ENCODE results near the gene PIGK.
A peak's percentile ranks its signal among the peaks of the same experiment; 100 is the strongest.
"Not testable (repeated sequence)": the region's sequence is repeated elsewhere in the genome, so short reads cannot be mapped to it uniquely, and the experiment has no call there.

PIGK gene

DNA sequence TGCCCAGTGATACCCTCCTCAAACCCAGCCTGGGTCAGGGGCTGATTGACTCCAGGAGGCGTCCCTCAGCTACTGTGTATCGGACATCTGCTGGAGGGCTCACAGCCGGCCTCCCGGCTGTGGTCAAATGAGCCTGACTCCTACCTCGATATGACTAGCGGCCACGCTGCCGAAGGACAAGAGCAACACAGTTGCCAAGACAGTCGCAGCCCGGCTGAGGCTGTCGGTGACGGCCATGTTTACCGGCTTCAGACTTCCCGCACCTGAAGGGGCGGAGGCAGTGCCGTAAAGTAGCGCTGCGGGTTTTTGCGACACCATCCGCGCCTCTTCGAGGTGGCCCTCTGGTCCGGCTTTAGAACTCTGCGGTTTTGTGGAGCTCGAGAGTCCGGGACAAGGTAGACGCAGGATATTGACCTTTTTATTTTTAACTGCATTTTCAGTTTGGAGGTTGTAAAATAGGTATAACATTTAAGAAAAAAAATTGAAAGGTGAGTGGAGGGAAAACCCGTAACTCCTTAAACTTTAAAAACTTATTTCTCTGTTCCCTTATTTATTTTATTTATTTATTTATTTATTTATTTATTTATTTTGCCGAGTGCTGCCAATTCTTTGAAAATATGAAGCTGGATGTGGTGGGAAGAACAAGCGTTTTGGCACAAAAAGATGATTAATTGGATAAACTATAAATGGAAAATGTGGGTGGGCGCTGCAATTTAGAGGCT lies at the start of gene PIGK:
Gene PIGK, minus strand, starts transcription at position 265 of the 722 bp plus-strand sequence. Its CDS starts 28 bp downstream, at position 237.
- peak; percentile 47 for FAIRE-seq

DNA sequence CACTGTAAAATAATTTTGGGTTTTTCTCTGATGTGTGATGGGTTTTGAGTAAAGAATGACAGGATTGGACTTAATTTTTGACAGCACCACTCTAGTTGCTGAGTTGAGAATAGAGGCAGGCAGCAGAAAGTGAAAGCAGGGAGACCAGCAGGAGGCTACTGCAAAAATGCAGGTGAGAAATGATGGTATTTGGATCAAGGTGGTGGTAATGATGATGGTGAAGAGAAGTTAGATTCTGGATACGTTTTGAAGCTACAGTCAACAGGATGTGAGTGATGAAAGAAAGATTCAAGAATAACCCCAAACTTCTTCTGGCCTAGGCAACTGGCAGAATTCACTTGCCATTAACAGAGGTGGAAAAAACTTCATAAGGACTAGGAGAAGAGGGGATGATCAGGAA lies 47.8 kb upstream of the PIGK start:
- FAIRE-seq: no peak

DNA sequence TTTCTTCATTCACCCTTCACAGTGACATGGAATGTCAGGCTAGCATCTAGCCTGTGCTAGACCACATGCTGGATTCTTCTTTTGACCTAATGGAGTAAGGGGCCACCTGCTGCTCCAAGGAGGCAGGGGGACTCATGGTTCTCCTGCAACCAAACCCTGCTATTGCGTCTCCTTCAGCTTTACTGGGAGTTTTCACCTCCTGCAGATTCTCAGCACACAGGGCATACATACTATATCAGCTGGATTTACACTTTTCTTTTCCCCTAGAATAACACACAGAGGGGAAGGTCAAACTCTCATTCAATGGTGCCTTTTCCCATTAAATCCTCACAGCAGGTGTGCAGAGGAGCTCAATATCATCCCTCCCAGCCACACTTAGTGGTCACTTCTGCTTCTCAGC lies 46.0 kb upstream of the PIGK start:
- no peak for FAIRE-seq

DNA sequence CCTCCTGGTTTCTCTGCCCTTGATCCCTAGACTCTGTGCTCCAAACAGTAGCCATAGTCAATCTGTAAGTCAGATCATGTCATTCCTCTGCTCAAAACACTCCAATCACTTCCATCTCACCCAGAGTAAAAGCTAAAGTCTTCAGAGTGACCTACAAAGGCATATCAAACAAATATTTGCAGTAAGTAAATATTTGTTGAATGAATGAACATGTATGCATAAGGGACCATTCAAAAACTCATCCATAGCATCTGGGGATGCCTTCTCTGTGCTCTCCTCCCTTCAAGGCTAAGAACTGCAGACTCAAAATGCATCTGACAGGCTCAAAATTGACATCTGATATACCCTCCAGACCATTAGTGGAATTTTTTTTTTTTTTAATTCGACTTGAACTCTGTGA lies 44.5 kb upstream of the PIGK start:
- FAIRE-seq: no peak

DNA sequence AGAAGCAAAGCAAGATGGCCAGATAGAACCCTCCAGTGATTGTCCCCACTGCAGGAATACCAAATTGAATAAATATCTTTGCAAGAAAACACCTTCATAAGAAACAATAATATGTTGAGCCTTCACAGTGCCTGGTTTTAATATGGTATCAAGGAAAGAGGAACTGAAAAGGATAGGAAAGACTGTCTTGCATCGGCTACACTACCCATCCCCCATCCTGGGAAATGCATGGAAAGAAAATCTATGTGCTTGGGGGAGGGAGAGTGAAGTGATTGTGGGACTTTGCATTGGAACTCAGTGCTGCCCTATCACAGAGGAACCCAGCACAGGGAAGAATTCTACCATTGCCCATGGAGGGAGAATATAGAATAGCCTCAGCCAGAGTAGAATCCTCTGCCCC lies 34.0 kb upstream of the PIGK start:
- no peak for FAIRE-seq

DNA sequence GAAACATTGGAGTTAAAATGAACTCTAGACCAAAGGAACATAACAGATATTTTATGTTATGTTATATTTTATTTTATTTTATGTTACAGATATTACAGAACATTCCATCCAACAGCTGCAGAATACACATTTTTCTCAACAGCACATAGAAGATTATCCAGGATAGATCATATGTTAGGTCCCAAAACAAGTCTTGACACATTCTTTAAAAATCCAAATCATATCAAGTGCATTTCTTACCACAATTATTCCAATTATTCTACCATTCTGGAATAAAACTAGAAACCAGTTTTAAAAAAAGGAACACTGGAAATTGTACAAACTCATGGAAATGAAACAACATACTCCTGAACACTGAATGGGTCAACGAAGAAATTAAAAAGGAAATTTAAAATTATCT lies 30.9 kb upstream of the PIGK start:
- no peak for FAIRE-seq

DNA sequence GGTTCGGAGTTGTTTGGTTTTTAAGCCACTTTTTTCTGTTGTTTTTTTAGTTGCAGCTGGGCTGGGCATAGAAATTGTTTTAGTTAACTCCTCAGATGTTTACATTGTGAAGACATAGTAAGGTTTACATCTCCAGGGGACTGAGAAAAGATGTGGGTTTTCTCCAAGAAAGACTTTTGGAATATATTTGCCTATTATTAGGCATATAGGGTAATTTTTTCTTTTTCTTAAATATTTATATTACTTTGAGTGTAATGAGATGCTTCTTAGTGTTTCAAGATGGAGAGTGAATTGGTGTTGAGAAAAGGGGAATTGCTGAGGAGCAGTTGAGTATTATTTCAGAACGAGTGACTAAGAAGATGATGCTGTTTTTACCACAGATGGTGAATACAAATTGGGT lies 26.6 kb upstream of the PIGK start:
- FAIRE-seq: no peak

DNA sequence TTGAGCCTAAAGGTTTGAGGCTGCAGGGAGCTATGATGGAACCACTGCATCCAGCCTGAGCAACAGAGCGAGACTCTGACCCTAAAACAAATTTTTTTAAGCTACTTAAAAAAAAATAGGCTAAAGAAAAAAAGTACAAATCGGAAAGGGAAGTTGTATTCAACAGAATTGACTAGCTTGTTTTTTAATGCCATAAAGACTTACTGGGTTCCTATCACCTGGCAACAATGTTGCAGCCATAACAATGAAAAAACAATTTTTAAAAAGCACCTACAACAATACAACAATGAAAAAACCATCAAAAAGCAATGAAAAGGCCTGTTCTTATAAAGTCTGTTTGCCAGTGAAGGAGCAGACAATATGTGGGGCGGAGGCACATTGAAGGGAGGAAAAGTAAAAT lies 20.1 kb upstream of the PIGK start:
- FAIRE-seq: no peak

DNA sequence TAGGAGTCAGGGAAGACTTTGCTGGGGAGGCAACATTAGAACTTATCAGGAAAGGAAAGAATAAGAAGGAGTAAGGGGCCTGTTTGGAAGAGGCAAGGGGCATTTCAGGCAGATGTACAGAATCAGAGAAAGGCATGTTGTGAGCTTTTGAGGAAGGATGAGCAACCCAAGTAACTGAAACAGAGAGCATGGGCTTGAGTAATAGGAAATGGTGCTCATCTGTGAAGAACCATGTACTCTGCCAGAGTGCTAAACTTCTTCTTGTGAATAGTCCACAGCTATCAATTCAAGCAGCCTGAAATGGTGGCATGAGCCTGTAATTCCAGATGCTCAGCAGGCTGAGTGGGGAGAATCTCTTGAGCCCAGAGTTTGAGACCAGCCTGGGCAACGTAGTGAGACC lies 19.2 kb upstream of the PIGK start:
- no peak for FAIRE-seq

DNA sequence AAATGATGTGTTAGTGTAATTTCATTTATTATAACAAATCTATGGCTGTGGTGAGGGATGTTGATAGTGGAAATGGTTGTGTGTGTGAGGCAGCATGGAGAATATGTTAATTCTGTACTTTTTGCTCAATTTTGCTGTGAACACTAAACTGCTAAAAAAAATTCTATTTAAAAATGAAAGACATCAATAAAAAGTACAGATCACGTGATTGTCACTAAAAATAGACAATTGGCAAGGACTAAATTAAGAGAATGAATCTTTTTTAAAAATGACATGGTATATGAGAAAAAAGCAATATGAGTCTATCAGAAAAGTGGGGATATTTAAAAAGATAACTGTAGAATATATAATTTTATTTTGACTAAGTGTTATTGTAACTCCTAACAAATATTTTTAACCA lies 15.7 kb upstream of the PIGK start:
- no peak for FAIRE-seq

DNA sequence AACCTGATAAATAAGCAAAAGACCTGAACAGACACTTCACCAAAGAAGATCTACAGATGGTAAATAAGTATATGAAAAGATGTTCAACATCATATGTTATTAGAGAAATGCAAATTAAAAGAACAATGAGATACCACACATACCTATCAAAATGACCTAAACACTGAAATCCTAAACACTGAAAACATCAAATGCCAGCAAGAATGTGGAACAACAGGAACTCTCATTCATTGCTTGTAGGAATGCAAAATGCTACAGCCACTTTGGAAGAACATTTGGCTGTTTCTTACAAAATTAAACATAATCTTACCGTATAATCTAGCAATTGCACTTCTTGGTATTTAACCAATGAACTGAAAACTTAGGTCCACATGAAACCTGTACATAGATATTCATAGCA lies 14.9 kb upstream of the PIGK start:
- no peak for FAIRE-seq

DNA sequence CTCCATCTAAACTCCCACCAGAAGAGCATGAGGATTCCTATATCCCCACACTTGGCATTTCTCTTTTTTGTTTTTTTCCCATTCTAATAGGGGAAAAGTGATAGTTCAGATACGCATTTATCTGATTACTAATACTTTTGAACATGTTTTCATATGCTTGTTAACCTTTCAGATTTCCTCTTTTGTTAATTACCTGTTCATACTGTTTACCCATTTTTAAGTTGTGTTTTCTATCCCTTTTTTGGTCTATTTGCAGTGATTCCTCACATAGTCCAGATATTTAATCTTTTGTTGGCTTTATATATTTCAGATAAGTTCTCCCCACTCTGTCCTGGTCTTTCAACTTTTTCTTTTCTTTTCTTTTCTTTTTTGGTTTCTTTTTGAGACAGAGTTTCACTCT lies 13.6 kb upstream of the PIGK start:
- FAIRE-seq: no peak

DNA sequence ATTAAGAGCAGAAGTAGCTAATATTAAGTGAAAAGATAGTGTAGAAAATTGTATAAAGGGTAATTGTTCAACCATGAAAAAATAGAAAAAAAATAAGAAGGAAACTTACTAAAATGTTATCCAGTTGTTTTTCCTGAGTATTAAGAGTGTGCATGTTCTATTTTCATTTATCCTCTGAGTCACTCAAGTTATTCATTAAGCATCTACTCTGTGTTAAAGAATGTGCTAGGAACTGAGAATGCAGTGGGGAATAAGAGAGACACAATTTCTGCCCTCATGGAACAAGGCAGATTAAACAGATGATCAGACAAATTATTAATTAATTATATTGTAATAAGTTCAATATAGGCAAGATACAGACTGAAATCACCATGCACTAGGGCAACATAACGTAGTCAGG lies 10.8 kb upstream of the PIGK start:
- no peak for FAIRE-seq

DNA sequence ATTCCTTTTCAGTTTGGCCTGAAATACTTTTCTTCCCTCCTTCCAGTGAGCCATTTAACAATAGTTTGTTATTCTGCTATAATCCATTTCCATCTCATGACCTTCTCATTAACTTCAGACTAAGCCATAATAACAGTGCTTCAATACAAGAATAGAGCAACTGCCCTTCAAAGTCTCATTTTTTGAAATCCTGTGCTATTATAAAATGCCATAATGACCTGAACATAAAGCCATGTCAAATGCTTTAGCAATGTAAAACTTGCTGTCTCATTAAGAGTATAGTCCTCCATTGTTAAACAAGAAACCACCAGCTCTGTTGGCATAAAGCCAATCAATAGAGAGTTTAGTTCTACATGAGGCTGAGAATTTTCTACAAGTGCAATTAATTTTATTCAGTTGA lies 9.6 kb upstream of the PIGK start:
- no peak for FAIRE-seq

DNA sequence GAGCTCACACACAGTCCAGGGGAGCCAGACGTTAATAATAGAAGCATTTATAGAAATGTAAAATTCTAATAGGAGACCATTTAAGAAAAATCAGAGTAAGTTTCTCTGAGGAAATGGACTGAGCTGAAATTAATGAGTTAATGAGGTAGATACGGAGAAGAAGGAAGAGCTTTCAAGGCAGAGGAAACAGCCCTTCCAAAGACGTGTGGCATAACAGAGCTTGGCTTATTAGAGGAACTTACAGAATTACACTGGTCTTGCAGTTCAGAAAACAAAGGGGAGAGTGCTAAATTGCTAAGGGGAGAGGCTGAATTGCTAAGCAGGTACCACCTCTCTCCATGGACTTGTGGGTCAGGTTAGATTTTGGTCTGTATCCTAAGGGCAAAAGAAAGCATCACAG lies 8.2 kb upstream of the PIGK start:
- FAIRE-seq: no peak

DNA sequence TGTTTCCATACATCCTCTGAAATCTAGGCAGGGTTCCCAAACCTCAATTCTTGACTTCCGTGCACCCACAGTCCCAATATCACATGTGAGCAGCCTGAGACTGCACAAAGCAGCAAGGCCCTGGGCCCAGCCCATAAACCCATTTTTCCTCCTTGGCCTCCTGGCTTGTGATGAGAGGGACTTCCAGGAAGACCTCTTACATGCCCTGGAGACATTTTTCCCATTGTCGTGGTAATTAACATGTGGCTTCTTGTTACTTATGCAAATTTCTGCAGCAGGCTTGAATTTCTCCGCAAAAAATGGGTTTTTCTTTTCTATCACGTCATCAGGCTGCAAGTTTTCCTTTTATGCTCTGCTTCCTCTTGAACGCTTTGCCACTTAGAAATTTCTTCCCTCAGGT lies 3.3 kb upstream of the PIGK start:
- no peak for FAIRE-seq

DNA sequence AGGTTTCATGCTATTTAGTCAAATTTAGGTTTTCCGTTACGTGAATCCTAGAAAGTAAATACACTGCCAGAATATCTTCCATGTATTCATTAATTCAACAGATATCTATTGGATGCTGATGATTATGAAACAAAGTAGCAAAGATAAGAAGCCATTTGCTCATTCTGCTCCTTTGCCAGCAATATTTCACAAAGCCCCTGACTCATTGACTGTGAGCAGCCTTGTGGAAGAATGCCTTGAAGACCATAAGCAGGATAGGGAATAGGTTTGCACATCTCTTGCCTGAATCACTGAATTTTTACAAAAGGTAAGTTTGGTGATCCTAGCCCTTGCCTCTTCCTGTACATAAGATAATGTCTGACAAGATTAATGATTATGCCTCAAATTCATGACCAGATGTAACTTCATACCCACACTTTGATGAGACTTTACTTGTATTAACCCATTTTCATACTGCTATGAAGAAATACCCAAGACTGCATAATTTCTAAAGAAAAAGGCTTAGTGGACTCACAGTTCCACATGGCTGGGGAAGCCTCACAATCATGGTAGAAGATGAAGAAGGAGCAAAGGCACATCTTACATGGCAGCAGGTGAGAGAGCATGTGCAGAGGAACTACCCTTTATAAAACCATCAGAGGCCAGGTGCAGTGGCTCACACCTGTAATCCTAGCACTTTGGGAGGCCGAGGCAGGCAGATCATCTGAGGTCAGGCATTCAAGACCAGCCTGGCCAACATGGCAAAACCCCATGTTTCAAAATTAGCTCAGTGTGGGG lies 1.6 kb upstream of the PIGK start:
- no peak for FAIRE-seq

DNA sequence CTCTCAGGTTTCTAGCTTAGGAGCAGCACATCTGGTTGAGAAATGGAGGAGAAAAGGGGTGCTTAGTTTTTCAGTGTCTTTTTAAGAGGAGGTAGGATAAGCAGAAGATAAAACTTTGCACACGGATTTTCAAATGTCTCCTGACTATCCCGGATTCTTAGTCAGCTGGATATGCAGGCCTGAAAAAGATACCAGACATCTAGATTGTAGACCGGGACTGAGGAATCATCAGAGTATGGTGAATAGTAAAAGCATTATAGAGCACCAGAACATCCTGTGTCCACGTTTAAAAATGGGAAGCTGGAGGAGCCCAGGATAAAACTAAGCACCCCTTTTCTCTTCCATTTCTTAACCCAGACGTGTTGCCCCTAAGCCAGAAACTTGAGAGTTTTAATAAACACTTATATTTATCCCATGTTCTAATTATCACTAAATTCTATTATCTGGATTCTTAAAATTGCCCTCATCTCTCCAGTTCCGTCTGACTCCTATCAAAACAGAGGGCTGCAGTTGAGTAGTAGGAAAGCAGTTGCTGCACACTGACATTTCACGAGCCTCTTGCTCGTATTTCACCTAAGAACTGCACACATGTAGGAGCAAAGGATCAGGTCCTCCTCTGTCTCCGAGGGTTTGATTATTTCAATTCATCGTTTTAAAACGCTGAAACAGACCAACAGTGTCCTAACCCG lies 609 bp downstream of the PIGK start:
- FAIRE-seq: no peak

DNA sequence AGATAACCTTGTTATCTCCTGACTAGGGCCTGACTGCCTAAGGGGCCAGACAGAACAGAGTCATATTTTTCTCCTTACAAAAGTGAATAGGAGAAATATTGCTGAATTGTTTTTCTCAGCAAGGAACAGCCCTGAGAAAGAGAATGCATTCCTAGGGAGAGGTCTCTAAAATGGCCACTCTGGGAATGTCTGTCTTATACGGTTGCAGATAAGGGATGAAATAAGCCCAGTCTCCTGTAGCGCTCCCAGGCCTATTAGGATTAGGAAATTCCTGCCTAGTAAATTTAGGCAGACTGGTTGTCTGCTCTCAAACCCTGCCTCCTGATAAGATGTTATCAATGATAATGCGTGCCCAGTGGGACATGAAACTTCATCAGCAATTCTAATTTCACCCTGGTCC lies 15.2 kb downstream of the PIGK start:
- not testable (repeated sequence) for FAIRE-seq

DNA sequence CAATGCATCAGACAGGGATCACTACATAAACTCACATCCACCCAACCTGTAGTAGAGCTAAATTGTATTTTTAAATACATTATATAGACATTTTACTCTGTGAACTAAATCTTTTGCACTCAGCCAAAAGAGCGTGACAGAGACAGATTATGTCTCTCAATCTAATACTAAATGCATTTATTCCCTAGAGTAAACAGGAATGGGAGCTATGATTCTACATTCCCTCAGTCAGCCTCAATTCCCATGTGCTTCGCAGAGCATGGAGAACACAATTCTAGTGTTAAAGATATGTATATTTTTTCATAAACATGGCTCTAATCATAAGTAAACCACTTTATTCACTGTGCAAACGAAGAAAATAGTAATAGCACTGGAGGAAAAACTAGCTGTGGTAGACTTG lies 16.5 kb downstream of the PIGK start:
- FAIRE-seq: no peak

DNA sequence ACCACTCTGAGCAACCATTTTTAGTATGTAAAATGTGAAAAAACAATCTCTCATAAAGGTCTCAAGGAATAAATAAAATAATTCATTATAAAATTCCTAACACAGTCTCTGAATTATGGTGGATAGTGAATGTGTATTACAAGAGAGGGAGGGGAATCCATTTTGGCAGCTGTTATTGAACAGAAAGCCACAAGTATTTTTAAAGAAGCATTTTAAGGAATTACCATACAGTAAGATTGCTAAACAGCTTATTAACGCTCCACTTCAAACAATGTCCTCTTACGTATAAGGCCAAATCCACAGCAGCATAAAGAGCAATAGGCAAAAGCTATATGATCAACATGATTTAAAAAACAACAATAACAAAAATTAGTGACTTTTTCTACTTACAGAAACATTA lies 18.4 kb downstream of the PIGK start:
- FAIRE-seq: no peak

DNA sequence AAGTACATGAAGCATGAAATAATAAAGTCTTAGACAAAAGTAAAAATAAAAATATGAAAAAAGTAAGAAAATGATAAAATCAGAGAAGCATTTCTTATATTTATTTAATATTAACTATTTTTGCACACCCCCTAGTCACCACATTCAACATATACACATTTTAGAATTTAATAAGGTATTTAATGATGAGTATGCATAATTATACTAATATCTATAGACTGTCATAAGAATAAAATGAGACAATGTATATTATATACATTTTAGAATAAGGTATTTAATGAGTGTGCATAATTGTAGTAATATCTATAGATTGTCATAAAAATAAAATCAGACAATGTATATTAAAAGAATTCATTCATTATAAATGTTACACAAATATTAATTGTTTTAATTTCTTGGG lies 18.9 kb downstream of the PIGK start:
- peak; percentile 66 for FAIRE-seq

DNA sequence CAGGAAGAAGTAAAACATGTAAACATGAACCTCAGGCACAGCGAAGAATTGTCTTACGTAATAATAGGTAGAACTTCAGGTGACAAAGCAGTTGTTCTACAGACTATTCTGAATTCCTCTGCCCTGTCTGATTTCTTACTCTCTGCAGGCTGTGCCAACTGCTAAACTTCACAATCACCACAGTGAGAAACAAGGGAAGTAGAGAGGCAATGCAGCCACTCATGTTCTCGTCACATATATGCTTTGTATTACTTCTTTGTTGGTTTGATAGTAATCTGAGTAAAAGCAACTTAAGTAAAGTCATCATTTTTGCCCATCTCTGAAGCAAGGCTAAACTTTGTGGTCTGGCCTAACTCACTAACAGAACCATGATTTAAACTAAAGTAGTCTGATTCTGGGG lies 21.9 kb downstream of the PIGK start:
- FAIRE-seq: no peak

DNA sequence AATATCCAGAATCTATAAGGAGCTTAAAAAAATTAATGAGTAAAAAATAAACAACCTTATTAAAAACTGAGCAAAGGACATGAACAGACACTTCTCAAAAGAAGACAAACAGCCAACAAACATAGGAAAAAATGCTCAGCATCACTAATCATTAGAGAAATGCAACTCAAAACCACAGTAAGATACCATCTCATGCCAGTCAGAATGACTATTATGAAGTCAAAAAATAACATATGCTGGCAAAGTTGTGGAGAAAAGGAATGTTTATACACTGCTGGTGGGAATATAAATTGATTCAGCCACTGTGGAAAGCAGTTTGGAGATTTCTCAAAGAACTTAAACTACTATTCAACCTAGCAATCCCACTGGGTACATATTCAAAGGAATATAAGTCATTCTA lies 25.3 kb downstream of the PIGK start:
- FAIRE-seq: no peak
